GM12891 (cell line): ENCODE results near the gene ZNF226.

ENCODE experiments used
- PAX5 ChIP-seq: IDR thresholded peaks from 2 replicates; pipeline ENCODE4 v1.6.1; 2011; ENCODE audit warnings: low read length, moderate library complexity, mild to moderate bottlenecking; ENCODE audit not compliant: insufficient read depth, severe bottlenecking
- POLR2A ChIP-seq: IDR thresholded peaks from 2 replicates; pipeline ENCODE4 v1.6.1; 2011; ENCODE audit warnings: low read depth, low read length, control low read depth
- POLR2AphosphoS5 ChIP-seq: IDR thresholded peaks from 2 replicates; pipeline ENCODE4 v1.6.1; 2011; ENCODE audit warnings: low read depth, low read length, control low read depth
- TAF1 ChIP-seq: IDR thresholded peaks from 2 replicates; pipeline ENCODE4 v1.6.1; 2011; ENCODE audit warnings: low read depth, low read length, control low read depth

DNA sequence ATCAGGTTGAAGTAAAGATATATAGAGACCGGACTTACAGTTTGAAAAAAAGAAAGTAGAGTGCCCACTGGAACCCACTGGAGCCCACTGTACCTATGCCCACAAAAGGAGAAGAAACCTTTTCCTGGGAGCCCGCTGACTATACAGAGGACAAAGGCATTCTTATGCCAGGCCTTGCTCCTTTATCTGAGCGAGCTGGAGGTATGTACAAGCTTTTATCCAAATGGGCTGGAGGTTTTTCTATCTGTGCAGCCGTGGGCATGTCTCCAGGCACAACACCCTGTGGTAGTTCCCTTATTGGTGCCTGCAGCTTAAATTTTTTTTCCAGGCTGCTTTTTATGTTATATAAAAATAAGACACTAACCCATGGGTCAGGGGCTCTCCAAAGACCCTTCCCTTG, 15.1 kb upstream of the ZNF226 start:
- TF ChIP-seq PAX5 = no peak
- TF ChIP-seq POLR2AphosphoS5 = no peak
- TF ChIP-seq POLR2A = no peak
- TF ChIP-seq TAF1 = no peak
